Endothelial cell of coronary artery (primary cell): Measurements from ENCODE around the gene DPPA3. TPM values are rescaled to one million over a fixed set of nuclear protein-coding genes. Genes with fewer than 3 reads are reported as not detected.

Experiments
- total RNA-seq: library from RNA; depleted of rRNA; stranded (reverse); fragments of >200 nt; gene quantifications from 2 replicates; pipeline ENCODE4 v1.2.3, GENCODE V29; 2014

The DPPA3 gene
- not detected in 2 replicates for total RNA-seq

DNA sequence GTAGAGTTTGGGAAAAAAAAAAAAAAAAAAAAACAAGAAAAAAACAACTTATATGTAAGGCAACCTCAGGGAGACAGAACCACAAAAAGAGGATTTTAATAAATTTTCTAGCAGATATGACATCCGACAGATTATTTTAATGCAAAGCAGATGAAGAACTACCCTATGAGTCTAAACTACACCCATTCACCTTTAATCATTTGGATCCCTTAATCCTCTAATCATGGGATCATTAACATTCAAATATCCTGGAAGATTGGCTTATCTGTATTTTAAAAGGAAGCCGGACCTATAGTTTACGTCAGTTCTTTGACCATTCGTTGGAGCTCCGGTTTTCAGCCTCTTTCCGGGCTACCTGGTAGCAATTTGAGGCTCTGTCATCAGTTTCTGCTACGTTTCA is at the start of gene DPPA3:
Gene DPPA3 (plus strand): TSS at position 301 of the 400 bp plus-strand sequence. CDS start 138 bp downstream, outside the sequence.

DNA sequence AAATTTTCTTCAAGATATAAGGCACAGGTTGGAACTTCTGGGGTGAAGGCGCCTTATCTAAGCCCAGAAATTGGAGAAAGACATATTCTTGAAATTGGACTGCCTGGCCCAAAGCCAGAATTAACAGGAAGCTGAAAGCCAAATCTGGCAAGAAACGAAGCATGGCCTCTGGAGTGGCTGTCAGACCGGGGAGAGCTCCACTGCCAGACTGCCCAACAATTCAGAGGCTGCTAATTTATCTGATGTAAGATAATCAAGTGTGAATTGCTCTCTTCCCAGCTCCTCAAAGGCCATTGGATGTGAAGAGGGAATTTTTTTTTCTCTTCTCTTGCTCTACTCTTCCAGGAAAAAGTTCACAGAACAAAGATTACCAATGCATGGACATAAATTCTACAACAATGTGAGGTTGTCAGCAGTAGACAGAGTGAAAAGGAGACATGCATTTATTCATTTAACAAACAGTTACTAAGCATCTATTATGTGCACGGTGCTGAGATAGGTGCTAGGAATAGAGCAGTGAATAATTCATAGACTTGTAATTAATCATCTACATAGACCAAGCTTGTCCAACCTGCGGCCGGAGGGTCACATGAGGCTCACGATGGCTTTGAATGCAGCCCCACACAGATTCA is 15.6 kb upstream of the DPPA3 start, which contains the start of gene GDF3:
Gene GDF3 (minus strand): TSS at position 210 of the 632 bp plus-strand sequence. CDS start 47 bp downstream, at position 163.

DNA sequence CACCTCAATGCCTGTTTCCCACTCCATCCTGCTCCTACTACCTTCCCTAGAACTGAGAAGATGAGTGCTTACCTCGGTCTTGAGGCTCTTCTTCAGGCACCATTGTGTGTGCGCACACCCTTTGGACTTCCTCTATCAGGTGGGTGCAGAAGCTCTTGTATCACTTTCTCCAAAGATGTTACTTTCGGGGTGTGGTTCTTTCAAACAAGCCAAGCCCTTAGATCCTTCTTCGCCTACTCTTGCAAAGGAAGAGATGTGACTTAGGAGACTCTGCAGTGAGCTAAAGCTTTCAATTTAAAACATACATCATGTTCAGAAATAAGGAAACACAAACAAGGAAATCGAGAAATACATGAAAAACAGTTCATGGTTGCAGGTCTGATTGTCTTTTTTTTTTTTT is 36.0 kb downstream of the DPPA3 start, which contains the start of gene CLEC4C:
Gene CLEC4C (minus strand): TSS at position 130 of the 400 bp plus-strand sequence. CDS start 27 bp downstream, at position 103.

Other genes with a start within 250 kb of the DPPA3 start
- gene CD163, start 207.7 kb upstream of the DPPA3 start, total RNA-seq, result under 0.01 TPM in 1 of 2 replicates, not detected in the other
- not detected in 2 replicates for gene APOBEC1, start 45.5 kb upstream of the DPPA3 start, total RNA-seq
- 0.18 TPM in 1 of 2 replicates, not detected in the other for gene GDF3, start 15.7 kb upstream of the DPPA3 start, total RNA-seq
- gene CLEC4C, start 35.9 kb downstream of the DPPA3 start, total RNA-seq, result not detected in 2 replicates
- not detected in 2 replicates for gene NANOGNB, start 53.8 kb downstream of the DPPA3 start, total RNA-seq
- not detected in 2 replicates for gene NANOG, start 78.0 kb downstream of the DPPA3 start, total RNA-seq
- gene SLC2A14, start 161.5 kb downstream of the DPPA3 start, total RNA-seq, result under 0.01 TPM in 1 of 2 replicates, not detected in the other
- 26.7 and 54.7 TPM in 2 replicates for gene SLC2A3, start 224.8 kb downstream of the DPPA3 start, total RNA-seq